GM19395 (cell line): ENCODE data around the gene GALNT8.
"Not testable (repeated sequence)": the region's sequence is repeated elsewhere in the genome, so short reads cannot be mapped to it uniquely, and the experiment has no call there.

ENCODE experiments used
- ATAC-seq: cut with Tn5 transposase; IDR thresholded peaks from one replicate; pipeline ENCODE4 v1.9.1; 2021; ENCODE audit warnings: mild to moderate bottlenecking, moderate library complexity; ENCODE audit not compliant: unreplicated experiment

The GALNT8 gene

DNA sequence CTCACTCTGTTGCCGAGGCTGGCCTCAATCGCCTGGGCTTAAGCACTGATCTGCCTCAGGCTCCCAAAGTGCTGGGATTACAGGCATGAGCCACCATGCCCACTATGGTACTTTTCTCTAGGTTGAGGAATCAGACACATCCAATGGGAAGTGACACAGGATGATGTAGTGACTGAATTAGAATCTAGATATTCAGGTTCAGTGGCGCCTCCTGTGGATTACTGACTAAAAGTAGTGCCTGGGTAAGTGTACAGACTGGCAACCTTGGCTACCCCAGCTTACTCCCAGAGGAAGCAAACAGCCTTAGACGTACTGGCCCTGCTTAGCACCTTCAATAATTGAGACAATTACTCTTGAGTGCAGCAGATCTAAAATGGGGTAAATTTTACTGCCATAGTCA, 22.8 kb downstream of the GALNT8 start:
- ATAC-seq: no peak

DNA sequence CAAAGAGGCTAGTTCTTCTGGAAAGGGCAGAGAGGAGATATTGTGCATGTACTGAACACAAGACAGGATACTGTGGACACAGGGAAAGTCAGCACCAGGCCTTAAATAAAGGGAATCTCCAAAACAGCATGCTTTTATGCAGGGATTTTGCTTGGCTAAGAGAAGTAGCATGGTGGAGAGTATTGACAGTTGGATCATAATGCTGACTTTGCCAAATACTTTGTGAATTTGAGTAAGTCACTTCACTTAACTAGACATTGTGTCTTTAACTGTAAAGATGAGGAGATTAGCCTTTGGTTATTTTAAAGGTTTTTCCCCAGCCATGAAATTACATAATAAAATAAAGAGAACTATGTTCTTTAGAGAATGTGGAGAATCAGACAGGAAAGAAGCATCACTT, 24.5 kb downstream of the GALNT8 start:
- no peak for ATAC-seq

DNA sequence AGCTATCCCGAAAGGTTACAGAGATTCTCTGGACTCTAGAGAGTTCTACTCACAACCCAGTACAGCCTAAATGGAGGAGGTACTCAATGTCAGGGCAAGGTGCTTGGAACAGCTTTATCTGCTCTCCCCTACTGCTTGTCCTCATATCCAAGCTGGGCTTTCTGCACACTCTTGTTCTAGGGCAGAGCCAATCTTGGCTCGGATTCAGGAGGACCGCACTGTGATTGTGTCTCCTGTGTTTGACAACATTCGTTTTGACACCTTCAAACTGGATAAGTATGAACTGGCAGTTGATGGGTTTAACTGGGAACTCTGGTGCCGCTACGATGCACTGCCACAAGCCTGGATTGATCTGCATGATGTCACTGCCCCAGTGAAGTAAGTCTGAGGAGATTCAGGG, 25.0 kb downstream of the GALNT8 start:
- ATAC-seq: no peak

DNA sequence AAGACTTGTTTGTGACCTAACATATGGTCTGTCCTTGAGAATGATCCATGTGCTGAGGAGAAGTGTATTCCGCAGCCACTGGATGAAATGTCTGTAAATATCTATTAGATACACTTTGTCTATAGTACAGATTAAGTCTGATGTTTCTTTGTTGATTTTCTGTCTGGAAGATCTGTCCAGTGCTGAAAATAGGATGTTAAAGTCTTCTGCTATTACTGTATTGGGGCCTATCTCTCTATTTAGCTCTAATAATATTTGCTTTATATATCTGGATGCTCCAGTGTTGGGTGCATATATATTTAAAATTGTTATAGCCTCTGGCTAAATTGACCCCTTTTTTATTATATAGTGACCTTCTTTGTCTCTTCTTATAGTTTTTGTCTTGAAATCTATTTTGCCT, 31.5 kb downstream of the GALNT8 start:
- ATAC-seq: not testable (repeated sequence)

DNA sequence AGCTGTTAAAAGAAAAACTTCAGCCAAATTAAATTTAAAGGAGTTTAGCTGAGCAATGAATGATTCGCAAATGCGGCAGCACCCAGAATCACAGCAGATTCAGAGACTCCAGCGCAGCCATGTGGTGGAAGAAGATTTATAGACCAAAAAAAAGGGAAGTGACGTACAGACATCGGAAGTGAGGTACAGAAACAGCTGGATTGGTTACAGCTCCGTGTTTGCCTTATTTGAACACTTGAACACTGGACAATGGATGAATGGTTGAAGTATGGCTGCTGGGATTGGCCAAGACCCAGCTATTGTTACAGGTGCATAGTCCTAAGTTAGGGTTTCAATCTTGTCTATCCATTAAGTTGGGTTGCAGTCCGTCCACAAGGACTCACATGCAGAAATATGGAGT, 42.6 kb downstream of the GALNT8 start:
- no peak for ATAC-seq

DNA sequence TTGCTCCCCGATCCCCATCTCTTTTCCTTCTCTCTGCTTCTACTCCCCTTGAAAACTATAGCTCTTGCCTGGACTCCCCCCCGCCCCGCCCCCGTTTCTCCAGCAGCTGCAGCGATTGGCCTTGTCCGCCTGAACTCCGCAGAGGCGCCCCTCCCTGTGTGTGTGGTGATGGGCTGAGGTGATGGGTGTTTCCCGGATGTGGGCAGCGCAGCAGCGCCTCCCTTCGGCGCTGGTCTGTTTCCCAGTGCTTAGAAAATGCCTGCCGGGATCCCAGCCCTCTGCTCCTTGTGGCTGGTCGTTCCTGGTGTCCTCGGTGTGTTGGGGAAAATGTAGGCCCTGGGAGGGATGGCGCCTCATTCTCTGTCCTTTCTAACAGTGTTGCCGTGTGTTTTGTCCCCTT, 43.3 kb downstream of the GALNT8 start:
- ATAC-seq: no peak

DNA sequence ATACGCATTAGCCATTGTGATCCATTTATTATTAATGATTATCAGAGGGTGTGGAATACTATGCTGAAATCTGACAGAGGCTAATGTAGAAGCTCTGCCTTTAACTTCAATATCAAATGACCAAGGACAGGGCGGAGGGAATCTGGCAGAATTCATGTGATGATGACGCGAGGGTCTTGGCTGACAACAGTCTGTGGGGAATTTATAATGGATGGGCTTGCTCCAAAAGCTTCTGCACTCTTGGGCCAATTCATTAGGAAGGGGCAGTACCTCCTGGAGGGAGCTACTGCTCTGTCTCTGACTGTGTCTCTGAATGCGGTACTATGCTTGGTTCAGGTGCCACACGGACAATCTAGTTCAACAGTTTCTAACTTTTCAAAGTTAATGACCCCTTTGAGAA, 46.2 kb downstream of the GALNT8 start:
- no peak for ATAC-seq

DNA sequence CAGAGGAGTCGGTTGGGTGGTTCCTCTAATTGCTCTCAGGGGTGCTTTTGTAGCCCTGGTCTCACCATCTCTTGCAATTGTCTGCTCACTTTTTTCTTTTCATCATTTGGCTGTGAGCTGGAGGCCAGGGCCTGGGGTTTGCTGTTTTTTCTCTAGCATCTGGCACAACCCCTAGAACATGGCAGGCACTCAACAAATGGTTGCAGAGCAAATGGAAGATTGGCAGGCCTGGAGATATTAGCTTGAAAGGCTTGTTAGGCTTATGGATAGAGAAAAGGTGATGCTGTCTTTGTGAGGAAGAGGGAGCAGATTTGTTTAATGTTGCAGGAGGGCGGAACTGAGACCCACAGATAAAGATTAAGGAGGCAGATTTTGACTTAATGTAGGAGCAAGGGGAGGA, 47.0 kb downstream of the GALNT8 start:
- ATAC-seq: no peak

DNA sequence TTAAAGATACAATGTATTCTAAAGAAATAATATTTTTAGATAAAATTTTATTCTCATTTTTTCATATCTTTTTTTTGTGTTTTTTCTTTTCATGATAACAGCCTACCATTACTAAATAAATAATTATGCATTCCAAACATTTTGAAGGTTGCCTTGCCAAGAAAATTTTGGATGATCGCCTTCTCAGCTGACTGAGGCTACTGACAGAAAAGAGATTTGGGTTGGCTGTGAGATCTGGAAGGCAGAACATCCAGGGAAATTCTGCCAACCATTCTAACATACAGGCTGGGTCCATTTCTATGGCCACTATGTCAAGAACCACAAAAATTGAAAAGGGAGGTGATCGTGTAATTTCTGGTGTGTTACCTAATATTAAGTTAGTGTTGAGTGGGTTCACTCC, 48.1 kb downstream of the GALNT8 start:
- ATAC-seq: no peak

DNA sequence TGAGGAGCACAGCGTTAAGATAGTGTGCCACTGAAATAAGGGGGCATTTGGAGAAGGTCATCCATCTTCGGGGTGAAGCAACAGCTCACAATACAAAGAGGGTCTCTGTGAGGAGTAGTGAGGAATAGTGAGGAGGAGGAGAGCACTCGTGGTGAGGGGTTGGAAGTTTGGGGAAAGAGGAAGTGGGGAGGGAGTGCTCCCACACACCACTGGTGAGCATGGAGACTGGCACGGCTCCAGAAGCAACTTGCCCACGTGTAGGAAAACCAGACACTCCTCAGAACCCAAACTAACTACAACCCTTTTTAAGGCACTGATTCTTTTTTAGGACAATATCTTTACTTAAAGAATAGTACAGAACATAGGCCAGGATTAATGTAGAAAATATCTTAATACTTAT, 48.9 kb downstream of the GALNT8 start:
- ATAC-seq: no peak

DNA sequence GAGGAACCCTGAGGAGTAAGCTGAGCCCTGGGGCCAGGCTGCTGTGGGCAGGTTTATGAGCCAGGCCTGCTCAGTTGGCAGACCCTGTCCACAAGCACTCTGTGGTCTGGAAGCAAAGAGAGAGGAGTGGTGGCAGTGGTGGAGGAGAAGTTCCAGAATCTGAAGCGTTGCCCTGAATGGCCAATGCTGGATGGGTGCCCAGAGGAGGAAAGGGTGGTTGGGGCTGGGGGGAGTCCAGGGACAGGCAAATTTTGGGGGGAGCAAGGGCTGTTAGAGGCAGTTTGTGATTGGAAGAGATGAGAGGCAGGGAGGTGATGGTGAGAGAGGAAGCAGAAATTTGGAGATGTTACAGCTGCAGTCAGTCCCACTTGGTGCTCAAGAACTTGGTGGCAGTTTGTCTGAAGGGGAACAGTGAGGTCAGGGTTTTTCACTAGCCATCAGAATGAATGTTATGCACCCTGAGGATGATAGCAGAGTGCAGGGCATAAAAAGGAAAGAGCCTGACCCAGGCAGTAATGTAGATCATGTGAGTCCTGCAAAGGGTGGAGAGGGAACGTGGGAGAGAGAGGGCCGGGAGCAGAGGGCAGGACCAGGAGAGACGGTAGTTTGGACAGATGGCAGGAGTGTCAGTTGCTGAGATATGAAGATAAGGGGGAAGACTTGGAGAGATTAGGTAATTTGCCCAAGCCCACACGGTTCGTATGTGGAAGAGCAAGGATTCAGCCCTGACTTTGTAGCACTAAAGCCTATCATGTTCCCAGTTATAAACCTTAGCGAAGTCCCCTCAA, 51.2 kb downstream of the GALNT8 start:
- ATAC-seq: no peak

DNA sequence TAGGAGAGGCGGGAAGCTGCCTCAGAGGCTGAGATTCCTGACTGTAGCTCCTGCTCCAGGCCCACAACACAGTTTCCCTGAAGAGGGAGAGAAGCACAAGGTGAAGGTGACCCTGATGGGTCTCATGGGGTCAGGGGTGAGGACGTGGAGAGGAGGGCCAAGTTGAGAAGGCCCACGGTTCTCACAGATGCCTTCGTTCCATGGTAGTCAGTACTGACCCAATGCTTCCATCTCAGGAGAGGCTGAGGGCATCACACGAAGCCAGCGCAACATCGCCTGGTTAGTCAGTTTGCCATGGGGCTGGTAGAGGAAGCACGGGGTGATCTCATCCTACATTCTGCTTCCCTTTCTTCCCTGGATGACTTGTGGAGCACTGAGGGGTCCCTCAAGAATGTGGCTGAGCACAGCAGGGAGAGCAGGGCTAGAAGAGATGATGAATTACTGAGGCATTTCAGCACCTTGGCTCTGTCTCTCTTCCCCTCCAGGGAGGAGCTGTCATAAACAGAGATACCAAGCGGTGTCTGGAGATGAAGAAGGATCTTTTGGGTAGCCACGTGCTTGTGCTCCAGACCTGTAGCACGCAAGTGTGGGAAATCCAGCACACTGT, 51.9 kb downstream of the GALNT8 start:
- no peak for ATAC-seq

DNA sequence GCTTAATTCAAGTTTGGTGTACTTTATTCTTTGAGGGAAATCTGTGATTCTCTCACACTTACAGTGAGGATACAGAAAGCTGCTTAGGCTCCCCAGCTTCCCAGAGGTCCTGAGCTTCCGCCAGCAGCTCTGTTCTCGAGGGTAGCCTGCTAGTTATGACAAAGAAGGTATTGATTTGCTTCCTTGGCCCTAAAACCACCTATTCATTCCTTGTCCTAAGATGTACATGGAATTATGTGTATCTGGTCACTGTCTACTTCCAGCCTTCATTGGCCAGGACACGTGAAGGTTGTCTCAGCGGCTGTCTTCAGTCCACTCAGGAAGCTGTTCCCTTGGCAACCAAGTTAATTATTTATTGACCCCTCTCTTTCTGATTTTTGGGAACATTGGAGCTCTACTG, 55.7 kb downstream of the GALNT8 start:
- ATAC-seq: no peak

DNA sequence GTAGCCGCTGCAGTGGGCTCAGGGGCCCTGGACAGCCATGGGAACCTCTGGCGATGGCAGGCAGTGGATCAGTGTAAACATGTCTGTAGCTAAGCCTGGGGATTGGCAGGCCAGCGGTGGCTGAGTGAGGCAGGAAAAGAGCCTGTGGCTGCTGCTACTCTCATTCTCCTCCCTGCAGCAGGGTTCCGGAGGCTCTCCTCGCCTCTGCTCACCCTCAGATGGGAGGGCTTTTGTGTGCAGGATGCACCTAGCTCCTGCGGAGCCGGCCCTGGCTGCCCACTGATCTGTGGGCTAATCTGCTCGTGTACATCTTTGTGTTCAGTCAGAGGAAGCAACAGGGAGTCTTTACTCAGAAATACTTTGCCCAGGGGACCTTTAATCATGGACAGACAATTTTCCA, 59.5 kb downstream of the GALNT8 start:
- ATAC-seq: no peak

DNA sequence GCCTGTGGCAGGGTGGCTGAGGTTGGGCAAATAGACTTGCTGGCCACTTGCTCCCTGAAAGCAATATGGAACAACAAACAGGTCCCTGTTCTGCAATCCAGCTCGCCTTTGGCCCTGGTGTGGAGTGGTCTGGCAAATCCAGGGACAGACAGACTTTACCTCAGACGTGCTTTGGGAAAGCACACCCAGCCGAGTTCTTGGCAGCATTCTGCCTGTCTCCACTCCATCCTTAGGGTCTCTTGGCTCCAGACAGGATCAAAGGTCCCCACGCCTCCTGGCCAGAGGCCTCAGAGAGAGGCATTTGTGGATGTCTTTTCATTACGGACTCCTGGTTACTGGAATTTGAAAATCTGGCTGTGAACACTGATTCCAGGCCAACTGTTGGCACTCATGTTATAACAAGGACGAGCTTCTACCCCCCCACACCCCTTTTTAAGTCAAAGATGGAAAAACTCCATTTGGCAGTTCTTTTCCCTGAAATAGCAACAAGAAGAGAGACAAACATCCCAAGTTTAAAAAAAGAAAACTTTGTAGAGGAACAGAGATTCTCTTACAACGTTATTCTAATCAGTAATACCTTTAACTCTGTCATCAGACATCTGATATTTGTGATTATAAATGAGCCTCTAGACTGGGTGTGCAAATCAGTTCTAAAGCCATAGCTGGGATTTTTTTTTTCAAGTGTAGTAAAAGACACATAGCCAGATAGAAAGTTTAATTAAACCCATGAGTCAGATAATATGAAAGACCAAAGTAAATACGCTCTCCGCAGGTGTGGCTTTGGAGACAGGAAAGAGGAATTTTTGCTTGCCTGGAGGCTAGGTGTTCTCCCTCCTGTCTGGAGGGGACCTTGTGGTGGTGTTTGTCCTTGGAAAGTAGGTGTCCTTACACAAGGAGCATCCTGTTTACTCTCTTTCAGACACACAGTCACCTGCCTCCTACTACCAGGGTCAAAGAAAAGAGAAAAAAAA, 60.7 kb downstream of the GALNT8 start:
- ATAC-seq: no peak

DNA sequence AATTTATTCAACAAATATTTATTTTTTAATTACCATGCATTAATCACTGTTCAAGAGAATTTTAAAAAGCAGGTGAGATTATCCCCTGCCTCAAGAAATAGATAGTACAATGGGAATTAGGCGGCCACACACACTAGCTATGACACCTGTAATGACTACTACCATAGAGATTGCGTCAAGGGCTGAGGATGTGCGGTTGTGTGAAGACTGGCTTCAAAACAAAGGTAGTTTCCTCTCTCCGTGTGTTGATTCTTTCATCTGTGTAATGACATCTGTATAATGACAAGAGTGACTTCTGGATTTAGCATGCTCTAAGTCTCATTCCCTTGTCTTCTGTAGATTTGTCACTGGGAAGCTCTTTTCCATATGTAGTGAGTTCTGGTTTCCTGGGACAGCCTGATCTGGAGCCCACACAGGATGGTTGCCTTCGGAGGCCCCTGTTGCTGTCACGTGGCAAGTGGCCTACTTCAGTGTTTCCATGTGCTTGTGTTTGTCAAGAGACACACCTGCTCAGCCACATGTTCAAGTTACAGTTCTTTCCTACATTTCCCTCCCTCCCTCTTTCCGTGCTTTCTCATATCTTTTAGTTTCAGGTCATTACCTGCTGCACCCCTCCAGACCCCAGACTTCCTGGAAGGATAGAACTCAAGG, 64.3 kb downstream of the GALNT8 start:
- no peak for ATAC-seq

DNA sequence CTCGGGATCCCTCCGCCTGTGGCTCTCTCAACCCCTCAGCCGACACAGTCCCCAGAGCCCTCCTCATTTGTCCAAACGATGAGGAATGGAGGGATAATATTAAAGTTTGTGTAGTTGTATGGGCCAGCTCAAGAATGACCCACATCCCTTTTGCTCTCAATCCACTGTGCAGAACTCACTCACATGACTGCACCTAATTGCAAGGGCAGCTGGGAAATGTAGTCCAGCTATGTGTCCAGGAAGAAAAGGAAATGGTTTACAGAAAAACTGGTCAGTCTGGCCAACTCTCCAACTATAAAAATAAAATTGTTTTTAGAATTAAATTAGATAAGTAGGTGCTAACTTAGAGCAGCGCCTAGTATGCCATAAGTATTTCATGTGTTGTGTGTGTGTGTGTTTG, 66.6 kb downstream of the GALNT8 start:
- no peak for ATAC-seq

DNA sequence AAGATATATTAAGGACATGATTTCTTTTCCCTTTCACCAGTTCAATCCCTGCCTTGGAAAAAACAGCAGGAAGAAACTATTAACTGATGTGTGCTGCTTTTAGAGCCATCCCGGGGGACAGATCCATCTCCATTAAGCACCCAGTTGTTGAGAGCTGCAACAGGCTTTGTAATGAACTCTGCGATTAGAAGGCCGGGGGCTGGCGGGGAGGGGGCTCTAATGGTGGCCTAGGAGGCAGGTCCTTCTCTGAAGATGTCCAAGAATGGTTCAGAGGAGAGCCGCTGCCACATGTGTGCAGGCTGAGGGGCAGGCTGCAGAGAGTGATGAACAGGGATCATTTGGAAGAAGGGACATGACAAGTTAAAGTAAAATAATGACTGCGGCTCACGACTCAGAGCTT, 67.8 kb downstream of the GALNT8 start:
- ATAC-seq: no peak

DNA sequence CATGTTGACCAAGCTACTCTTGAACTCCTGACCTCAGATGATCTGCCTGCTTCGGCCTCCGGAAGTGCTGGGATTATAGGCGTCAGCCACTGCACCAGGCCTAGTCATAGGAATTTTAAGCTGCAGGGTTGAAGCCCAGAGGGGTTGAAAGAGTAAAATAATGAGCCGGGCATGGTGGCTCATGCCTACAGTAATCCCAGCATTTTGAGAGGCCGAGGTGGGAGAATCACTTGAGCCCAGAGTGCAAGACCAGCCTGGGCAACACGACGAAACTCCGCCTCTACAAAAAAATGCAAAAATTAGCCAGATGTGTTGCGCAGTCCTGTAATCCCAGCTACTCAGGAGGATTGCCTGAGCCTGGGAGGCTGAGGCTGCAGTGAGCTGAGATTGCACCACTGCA, 69.6 kb downstream of the GALNT8 start:
- no peak for ATAC-seq

DNA sequence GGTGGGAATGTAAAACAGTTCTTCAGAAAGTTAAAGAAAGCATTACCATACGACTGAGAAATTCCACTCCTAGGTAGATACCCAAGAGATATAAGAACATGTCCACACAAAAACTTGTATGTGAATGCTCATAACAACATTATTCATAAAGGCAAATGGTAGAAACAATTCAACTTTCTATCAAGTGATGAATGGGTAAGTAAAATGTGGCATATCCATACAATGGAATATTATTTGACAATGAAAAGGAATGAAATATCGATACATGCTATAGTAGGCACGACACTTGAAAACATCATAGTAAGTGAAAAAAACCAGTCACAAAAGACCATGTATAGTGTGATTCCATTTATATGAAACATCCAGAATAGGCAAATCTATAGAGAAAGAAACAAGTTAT, 71.3 kb downstream of the GALNT8 start:
- ATAC-seq: no peak

DNA sequence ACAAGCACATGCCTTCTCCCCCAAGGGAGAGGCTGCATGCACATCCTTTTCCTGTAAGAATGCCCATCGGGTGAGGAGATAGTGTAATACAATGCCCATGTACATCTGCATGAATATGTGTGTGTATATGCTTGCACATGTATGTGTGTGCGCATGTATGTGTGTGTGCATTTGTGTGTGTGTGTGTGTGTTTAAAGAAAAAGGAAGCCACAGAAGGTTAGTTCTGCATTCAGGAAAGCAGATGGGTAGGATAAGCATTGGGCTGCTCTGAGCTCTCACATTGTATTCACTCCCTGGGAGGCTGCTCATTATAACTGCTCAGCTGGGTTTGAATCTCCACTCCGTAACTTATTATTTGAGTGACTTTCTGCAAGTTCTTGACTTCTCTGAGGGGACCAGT, 74.3 kb downstream of the GALNT8 start:
- no peak for ATAC-seq
